Stimulated activated CD8-positive, alpha-beta memory T cell treated with anti-CD3 and anti-CD28 coated beads, Interleukin-2, amount 100 ng/mL, for 48 hours (primary cell): ENCODE data around the gene FAM107A.

Source experiments
- DNase-seq, 2 donors: peaks; one replicate each; pipeline ENCODE4 v3.0.0-alpha.2; 2020; ENCODE audit warnings: low read depth in 2 of 2

FAM107A gene, protein sequence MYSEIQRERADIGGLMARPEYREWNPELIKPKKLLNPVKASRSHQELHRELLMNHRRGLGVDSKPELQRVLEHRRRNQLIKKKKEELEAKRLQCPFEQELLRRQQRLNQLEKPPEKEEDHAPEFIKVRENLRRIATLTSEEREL

DNA sequence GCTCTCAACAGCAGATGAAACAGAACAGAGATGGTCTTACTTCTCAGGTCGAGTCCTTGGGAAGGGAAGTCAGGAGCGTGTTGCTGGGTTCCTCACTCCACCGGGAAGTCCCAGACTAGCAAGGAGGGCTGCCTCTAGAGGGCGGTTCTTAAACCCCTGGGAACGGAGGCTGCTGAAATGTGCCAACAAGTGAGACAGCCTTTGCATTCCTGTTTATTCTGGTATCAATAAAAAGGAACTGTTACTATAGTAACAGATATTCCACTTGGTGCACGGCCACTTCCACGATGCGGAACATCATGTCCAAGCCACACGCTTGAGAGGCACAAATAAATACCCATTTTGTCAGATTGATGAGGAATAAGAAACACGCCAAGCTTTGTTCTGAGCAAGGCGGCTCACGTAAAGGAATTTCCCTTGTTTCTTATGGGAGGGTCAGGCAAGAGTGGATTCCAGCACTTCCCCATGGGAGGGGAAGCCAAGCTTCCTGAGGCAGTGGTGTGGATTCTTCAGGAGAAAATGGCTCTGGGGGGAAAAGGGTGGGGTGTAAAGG lies at the start of gene FAM107A:
FAM107A (minus strand) TSS at position 123 of the 553 bp plus-strand sequence. CDS start 7,531 bp downstream, outside the sequence.
- no peak for DNase-seq

DNA sequence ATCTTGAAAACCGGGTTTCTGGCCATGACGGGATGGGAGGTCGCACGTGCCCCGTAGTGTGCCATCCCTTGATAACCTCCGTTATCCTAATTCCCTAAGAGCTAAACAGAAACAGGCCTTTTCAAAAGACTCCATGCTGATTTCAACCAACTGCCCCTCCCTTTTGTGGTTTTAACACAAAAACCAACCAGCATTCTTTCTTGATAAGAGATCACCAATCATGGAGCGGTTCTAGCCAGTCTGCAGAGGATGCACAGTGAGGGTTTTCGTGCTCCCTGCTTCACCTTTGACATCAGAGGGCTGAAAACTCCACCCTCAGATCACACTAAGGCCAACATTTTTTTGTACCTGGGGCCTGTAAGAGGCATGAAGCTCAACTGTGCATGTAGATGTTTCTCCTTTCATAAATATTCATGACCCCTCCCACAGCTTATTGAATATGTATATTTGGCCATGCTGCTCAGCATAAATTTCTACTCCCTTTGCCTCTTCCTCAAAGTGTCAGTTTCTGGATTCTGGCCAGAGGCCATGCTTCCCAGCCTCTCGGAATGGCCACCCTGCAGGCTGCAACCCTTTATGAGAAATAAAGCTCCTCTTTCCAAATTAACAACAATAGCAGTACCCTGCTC lies 48.1 kb upstream of the FAM107A start:
- DNase-seq = no peak

DNA sequence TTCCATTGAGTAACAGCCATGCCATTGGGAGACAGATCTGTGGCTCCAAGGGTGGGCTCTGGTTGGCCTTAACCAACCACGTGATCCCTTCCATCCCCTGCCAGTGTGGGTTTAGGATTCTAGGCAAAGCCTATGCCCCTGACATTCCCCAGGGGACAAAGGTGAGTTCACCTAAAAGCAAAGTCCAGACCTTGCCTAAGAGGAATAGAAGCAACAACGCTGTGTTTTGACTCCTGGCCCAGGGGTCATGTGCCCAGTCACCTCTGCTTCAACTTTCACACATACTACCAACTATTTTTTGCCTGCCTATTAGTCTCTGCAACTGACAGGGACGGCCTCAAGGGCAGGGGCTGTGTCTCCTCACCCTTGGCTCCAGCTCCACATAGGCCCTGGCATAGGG lies 47.4 kb upstream of the FAM107A start:
- no peak for DNase-seq

DNA sequence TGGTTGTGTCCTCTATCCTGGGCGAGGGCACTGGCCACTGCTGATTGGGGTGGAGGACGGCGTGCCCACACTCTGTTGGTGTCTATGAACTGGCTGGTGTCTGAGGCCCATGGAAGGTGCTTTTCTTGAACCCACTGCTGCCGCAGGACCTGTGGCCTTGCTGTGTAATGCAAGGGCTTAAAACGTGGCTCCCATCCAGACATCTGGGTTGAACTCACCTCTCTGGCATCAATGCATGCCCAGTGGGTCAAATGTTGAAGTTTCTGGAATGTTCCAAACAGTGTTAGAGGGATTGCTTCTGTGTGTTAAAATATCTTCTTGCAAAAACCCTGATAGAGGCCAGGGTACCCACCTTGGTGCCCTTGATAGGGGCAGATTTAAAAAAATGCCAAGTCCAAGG lies 46.8 kb upstream of the FAM107A start:
- DNase-seq = no peak

DNA sequence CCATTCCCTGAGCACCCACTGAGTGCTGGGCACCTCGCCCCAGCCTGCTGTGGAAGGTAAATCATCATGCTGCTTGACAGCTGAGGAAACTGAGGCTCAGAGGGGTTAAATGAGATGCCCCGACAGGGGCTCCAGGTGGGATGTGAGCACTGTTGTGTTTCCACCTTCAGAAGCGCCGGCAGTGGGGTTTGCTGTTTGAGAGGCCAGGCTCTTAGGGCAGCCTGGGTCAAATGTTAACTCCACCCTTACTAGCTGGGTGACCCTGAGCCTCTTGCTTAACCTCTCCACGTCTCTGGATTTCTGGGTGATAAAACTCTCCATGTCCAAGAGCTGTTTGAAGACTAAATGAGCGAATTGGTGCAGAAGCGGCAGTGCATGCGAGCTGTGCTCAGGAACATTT lies 46.3 kb upstream of the FAM107A start:
- DNase-seq = no peak

DNA sequence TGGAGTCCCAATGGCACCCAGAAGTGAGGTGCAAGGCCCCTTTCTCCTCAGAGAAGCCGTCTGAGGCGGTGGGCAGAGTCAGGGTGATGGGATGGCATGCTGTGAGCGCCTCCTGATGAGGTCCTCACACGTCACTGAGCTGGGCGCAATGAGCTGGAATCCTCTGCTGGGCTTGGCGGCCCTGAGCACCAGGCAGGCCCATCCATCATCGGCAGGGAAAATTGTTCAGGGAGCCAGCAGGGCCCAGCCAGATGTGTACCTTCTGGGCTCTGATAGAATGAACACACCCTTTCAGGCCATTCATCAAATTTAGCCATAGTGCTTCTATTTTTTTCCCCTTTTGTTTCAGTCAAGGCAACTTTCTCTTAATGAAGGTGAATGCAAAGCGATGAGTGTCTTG lies 45.7 kb upstream of the FAM107A start:
- no peak for DNase-seq

DNA sequence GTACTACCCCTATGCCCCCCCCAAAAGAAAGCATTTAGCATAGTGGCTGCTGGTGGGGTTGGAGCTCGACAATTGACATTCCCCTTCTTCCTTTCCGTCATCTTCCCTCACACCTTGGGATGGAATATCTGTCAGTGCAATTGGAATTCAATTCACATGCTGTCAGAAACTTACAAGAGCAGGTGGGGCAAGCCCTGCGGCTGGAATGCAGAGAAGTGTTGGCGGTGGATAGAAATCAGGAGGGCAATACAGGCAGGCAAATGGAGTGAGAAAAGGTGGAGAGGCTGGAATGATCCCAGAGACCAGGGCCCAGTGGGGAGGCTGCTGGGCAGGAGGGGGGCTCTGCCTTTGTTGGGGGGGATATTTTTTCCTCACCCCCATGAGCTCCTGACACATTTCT lies 45.2 kb upstream of the FAM107A start:
- no peak for DNase-seq

DNA sequence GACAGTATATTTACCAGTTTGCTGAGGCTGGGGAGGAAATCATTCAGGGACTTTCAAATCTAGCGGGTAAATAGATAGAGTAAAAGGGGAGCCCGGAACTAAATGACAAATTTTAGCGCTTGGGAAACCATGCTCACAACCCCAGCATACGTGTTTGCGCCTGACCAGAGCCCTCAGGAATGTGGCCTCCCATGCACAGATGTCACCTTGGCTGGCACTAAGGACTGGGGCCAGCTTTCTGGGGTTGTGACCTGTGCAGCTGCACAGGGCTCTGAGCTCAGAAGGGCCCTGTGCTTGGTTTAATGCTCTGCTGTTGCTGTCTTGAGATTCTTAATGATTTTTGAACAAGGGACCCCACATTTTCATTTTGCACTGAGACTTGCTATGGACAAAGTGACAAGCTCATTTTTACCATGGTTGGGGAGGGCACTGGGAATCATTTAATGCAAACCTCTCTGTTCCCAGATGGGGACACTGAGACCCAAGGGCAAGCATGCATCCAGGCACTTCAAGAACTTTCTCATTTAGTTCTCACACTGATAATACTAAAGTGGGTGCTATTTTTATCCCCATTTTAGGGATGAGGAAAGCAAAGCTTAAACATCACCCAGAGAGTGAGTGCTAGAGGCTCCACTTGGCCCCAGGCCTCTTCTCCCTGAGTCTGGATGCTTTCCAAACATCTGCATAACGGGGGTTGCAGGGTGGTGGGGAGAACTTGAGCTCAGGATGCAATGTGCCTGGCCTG lies 44.1 kb upstream of the FAM107A start:
- DNase-seq = no peak

DNA sequence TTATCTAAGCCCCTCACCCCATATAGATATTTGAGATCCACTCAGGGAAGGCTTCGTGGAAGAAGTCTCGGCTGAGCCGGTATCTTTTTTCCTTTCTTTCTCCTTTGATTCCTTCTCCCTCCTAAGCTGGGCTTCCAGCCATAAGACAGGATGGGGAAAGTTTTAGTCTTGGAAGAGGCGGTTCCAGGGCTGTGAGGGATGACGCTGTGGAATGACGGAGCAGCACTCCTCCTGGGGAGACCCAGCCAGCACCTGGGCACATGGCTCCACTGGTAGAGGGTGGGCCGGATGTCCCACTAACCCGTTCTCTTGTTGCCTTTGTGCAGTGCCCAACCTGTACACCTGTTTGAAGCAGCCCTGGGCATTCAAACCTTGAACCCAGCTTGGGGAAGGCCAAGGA lies 43.2 kb upstream of the FAM107A start:
- DNase-seq = no peak

DNA sequence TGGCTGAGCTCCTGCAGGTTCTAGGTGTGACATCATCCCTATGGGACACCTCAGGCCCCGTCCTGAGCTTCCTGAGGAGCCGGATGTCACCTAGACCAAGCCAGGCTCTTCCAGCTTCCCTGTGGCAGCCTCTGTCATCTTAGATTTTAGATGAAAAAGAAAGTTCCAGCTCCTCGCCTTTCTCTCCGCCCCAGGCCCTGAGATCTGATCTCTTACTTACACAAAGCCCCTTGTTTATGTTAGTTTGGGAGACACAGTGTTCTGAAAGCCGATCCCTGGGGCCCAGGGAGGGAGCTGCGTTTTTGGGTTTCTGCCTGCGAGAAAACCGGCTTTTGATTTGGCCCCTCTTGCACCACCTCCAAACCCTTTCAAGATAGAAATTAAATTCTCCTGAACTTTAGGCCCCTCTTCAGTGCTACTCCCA lies 40.2 kb upstream of the FAM107A start:
- no peak for DNase-seq

DNA sequence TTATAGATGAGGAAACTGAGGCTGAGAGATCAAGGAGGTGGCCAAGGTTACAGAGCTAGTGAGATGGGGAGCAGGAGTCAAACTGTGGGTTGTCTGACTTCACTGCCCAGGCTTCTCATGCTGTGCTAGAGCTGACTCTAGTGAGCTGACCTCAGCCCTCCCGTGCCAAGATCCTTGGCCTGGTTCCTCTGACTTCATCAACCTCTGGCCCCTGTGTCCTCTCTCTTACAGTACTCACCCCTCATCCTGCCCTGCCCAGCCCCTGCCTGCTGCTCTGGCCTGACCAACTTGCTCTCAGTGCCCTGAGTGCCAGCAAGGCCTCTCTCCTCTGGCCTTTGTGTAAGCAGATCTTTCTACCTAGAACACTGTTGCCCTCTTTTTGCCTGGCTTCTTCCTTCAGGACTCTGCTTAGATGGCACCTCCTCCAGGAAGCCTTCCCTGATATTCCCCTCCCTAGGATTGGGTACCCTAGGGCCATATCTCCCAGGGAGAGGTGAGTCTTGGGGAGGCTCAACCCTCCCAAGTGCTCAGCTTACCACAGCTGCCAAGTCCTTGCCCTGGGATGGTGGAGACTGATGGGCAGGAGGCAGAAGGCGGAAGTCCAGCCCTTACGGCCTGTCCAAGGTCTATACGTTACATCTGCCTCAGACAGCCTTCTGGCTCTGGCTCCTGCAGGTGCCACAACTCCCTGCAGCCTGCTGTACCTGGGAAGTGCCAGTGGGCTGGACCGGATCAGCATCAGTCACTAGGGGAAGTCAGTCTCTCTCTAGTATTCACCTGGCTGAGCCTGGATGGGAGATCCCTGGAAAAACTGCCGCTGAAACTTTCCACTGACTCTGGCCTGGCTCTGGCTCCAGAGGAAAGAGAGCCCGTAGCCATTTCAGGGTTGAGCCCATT lies 36.3 kb upstream of the FAM107A start:
- DNase-seq = no peak

DNA sequence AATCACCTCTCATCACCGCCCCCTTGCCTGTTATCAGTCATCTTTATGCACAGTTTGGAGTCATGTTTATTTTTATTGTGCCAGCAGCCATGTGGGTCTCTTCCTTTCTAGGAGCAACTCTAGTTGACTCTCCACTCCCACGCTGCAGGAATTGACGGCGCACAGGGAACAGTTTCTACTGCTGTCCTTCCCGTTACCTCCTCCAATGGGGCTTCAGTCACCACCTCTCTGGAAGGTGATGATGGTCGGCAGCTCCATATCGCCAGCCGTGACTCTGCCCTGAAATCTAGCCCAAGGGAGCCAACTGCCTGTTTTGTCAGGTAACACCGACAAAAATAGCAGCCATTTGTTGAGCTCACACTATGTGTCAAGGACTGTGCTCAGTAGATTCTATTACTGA lies 35.6 kb upstream of the FAM107A start:
- no peak for DNase-seq

DNA sequence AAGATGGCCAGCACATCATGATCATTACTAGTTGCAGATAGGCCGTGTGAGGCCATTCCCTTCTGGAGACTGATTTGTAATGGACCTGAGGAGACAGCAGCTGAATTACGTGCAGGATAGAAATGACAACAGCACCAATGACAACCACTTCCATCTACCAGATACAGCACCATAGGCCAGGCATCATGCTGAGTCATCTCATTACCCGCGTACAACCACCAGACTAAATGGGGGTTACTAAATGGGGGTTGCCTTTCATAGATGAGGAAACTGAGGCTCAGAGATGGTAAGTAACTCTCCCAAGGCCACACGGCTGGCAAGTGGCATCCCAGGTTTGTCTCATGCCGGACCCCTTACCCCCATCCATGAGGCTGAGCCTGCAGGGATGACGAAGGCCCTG lies 32.8 kb upstream of the FAM107A start:
- no peak for DNase-seq

DNA sequence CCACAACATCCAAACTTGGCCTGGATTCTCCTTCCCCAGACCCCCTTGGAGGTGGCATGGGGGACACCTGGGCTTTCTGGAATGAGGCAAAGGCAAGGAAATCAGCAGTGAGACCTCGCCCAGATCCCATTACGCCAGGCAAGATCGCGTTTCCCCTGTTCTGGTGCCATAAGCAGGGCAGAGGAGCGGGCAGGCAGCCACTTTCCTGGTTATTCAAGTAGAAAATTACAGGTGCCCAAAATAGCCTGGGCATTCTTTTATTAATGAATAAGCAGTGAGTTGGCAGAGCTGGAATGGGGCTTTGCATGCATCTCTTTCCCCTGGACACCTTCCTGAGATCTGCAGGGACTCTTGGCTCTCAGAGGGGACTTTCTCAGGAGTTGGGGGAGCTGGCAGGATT lies 31.5 kb upstream of the FAM107A start:
- DNase-seq = no peak

DNA sequence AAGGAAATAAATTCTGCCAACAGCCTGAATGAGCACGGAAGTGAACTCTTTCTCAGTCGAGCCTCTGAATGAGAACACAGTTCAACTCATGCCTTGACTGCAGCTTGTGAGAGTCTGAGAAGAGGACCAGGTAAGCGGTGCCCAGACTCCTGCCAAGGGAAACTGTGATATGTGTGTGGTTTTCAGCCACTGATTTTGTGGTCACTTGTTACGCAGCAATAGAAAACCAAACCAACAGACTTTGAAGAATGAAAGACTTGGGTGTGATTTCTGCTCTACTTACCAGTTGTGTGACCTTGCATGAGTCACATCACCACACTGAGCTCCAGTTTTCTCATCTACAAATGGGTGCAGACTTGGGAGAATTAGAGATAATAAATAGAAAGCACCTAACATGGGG lies 30.6 kb upstream of the FAM107A start:
- DNase-seq = no peak

DNA sequence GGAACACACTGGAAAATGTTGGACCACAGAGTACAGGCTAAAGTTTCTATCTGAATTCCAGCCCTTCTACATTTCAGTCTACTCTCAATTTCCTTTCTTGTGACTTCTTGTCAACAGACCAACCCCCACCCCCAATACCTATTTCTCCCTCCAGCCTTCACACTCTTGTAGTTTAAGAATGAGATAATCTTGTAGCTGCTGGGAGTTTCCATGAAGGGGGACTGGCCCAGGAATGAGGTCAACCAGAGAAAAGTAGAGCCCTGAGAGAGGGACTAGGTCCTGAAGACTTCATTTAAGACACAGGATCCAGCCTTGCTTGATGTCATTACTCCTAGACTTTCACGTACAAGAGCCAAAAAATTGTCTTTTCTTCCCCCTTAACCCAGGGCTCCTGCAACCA lies 29.5 kb upstream of the FAM107A start:
- no peak for DNase-seq

DNA sequence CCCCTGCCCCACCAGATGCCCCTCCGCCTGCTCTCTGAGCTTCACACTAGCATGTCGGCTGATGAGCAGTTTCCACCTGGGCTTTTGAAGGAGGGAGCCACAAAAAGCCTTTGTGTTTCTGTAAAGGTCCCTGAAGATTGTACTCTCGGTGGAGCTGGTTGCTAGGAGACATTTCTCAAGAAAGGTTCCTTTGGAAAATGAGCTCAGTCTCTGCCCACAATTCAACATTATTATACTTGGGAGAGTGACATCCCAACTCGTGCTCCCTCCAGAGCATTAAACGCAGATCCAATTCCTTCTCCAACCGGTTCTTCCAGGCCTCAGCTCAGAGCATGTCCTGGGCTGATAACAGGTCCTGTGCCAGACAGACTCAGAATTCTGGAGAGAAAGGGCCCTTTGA lies 26.8 kb upstream of the FAM107A start:
- DNase-seq = no peak

DNA sequence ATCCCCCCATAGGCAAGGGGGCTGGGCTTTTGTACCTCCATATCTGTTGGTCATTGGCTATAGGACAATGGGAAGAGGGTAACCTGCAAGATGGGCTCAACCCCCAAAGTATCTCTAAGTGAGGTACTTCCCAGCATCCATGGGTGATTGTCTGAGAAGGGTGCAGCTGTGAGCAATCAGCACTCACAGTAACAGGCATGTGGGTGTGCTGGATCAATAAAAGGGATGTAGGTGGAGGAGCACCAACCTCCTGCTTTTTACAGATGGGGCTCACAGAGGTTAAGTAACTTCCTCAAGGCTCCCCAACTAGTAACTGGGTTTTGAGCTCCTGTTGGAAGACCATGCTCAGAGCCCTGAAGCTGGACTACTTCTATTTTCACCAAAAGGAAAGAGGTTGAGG lies 26.4 kb upstream of the FAM107A start:
- DNase-seq = no peak

DNA sequence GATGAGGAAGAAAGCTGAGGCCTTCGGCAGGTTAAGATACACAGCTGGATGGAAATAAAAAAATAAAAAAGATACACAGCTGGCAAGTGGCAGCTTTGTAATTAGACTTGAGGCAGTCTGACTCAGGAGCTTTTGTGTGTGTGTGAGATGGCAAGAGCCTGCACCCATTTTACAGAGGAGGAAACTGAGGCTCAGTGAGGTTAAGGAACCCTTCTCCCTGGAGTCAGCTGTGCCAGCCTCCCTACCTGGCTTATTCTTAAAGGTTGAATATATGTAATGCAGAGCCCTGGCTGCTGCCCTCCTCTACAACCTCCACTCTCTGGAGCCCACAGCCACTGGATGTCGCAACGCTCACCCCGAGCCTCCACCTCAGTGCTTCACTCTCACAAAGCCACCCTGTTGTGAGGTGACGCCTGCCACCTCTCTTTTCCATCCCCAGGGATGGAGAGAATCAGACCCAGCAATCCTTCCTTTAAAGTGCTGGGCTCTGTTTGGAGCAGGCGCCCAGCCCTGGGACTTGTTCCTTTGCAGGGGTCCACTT lies 20.6 kb upstream of the FAM107A start:
- no peak for DNase-seq

DNA sequence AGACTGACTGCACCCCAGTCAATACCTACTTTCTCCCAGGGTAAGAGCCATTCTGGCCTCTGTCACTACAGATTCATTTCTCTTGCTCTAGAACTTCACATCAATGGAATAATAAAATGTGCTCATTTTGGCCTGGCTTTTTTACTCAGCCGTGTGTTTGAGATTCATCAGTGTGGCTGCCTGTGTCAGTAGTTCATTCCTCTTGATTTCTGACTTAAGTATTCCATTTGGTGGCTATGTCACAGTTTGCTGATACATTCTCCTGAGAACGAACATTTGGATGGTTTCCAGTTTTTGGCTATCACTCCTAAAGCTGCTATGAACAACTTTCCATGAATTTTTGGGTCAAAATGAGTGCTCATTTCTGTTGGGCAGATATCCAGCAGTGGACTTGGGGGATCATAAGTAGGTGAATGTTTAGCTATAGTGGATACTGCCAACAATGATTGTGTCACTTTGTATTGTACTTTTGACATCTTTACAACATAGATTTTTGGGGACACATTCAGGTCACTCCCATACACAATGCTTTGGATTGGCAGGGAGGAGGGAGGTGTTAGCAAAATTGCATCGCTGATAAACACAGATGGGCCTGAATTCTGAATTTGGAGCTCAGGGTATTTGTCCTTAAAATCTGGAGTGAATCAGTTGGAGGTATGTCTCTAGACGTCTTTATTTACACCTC lies 19.8 kb upstream of the FAM107A start:
- no peak for DNase-seq

DNA sequence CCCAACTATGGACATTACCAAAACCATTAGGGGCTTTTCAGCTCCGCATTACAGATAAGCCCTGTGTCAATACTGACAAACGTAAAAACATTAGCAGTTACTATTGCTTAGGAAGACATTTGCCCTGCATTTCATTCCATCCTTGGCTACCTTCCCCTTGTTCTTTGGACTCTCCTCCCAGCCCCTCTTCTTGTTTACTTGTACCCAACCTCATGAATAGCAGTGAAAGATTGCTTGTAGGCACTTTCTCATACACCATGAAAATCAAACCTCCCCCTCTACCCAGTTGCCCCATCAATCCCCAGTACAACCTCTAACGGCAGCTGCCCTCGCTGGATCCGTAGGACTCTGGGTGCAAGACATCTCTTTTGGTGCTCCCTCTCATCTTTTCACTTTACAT lies 16.9 kb upstream of the FAM107A start:
- DNase-seq = no peak
